ENCODE results near the gene MAN2C1.
"Not testable (repeated sequence)": the region's sequence is repeated elsewhere in the genome, so short reads cannot be mapped to it uniquely, and the experiment has no call there.

Gene MAN2C1

DNA sequence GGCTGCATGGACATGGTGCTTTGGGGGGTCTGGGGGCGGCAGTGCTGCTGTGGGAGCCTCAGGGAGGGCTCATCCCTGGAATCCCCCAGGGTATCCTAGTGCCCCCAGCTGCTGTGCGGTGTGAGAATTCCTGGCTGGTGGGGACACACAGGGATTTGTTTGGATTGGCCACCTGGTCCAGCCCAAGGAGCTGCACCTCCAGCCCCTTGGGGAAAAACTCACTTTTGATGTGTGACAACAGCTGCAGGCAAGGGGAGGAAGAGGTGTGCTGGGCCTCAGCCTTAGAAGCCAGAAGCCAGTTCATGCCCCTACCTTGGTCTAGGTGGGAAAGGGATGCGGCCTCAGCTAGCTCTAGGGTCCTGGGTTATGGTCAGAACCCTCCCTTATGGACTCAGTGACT is 40.9 kb downstream of the MAN2C1 start:
- TF ChIP-seq, protein P1, sequence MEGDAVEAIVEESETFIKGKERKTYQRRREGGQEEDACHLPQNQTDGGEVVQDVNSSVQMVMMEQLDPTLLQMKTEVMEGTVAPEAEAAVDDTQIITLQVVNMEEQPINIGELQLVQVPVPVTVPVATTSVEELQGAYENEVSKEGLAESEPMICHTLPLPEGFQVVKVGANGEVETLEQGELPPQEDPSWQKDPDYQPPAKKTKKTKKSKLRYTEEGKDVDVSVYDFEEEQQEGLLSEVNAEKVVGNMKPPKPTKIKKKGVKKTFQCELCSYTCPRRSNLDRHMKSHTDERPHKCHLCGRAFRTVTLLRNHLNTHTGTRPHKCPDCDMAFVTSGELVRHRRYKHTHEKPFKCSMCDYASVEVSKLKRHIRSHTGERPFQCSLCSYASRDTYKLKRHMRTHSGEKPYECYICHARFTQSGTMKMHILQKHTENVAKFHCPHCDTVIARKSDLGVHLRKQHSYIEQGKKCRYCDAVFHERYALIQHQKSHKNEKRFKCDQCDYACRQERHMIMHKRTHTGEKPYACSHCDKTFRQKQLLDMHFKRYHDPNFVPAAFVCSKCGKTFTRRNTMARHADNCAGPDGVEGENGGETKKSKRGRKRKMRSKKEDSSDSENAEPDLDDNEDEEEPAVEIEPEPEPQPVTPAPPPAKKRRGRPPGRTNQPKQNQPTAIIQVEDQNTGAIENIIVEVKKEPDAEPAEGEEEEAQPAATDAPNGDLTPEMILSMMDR (IDR thresholded peaks at IDR 0.05; ENCODE audit: control insufficient read depth, insufficient read depth, low read depth, low read length, missing control alignments) = no peak
- DNase-seq (ENCODE audit: low read depth) = no peak
- H3K4me3 ChIP-seq (ENCODE audit: control insufficient read depth, low read depth, low read length) = no peak overlapping the region

DNA sequence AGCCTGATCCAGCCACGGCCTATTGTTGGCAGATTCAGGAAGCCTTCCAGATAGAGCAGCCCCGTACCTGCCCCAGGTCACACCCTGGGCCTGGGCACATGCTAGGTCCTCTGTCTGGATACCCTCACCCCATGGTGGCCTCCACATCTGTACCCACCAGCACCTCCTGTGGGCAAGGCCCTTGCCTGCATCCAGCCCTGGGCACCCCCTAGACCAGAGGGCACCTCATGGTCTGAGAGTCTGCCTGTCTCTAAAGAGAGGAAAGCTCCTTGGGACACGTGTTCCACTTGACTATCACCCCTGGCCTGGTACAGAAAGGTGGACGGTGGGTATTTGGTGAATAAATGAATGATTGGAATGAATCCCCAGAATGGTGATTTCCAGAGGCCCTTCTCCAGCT is 41.4 kb downstream of the MAN2C1 start:
- TF ChIP-seq, protein P1 (IDR thresholded peaks at IDR 0.05; ENCODE audit: control insufficient read depth, insufficient read depth, low read depth, low read length, missing control alignments) = no peak
- no peak for DNase-seq (ENCODE audit: low read depth)
- no peak overlapping the region for H3K4me3 ChIP-seq (ENCODE audit: control insufficient read depth, low read depth, low read length)

DNA sequence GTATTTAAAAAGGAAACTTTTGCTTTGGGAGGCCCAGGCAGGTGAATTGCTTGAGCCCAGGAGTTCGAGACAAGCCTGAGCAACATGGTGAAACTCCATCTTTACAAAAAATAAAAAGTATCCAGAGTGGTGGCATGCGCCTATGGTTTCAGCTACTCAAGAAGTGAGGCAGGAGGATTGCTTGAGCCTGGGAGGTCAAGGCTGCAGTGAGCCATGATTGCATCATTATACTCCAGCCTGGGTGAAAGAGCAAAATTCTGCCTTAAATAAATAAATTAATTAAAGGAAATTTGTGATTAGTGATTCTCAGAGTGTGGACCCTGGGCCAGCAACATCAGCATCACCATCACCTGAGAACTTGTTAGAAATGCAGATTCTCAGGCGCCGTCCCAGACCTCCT is 42.5 kb downstream of the MAN2C1 start:
- no peak overlapping the region for H3K4me3 ChIP-seq (ENCODE audit: control insufficient read depth, low read depth, low read length)
- no peak for DNase-seq (ENCODE audit: low read depth)
- TF ChIP-seq, protein P1 (IDR thresholded peaks at IDR 0.05; ENCODE audit: control insufficient read depth, insufficient read depth, low read depth, low read length, missing control alignments) = no peak

DNA sequence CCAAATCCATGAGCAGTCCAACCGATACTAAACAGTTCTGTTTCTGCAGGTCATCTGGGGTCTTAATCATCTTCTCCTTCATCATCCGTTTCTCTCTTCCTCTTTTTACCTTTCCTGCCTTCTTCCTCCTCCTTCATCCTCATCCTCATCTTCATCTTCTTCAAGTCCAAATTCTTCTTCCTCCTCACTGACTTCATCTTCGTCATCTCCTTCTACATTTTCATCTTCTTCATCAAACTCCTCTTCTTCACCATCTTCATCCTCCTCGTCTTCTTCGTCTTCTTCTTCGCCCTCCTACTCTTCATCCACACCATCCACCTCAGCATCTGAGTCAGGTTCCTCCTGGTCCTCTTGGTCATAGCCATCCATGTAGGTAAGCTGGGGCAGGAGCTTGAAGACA is 46.7 kb downstream of the MAN2C1 start:
- TF ChIP-seq, protein P1 (IDR thresholded peaks at IDR 0.05; ENCODE audit: control insufficient read depth, insufficient read depth, low read depth, low read length, missing control alignments) = no peak
- H3K4me3 ChIP-seq (ENCODE audit: control insufficient read depth, low read depth, low read length) = no peak overlapping the region
- no peak for DNase-seq (ENCODE audit: low read depth)

DNA sequence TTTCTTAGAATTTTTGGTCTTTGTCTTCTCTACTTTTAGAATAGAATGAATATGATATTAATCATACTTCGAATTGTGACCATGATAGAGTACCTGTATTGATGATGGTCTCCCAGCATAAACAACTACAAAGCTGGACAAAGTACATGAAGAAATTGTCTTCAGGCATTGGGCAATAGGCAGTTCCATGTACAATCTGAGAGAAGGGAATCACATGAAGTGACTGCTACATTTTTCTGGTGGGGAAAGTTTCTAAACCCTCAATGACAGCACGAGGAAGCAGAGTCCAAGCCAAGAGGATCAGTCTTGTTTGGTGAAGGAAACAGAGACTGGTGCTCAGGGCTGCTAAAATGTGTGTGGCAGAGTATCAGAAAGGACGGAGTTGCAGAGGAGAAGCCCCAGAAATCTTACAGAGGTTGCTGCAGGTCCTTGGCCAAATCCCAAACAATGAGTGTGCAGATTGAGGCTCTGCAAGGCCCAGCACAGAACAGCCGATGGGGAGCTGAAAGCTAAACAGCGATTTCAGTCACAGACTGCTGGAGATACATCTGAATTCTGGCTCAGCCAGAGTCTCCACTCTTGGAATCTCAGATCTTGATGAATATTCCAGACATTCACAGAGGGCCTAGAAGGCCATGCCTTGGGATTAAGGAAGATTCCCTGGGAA is 49.0 kb downstream of the MAN2C1 start:
- not testable (repeated sequence) for DNase-seq (ENCODE audit: low read depth); H3K4me3 ChIP-seq (ENCODE audit: control insufficient read depth, low read depth, low read length)

DNA sequence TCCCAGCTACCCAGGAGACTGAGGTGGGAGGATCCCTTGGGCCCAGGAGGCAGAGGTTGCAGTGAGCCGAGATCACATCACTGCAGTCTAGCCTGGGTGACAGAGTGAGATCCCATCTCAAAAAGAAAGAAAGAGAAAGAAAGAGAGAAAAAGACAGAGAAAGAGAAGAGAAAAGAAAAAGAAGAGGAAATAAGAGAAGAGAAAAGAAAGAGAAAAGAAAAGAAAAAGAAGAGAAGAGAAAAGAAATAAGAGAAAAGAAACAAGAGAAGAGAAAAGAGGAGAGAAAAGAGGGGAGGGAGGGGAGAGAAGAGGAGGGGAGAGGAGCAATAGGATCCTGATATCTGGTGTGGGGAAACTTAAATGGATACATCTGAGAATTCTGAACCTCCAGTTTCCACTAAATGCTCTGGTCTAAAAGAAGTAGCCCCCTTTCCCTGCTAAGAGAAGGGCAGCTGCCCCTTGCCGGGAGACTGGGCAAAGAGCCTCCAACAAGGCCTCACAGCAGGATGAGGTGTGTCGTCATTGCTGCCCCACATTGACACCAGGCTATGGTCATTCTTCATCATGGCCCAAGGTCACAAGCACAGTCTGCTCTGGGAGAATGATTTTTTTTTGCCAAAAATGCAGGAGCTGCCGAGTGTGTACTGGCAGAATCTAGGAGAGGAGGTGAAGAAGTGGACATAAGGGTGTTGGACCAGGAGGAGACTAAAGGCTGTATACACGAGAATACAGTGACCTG is 53.7 kb downstream of the MAN2C1 start:
- DNase-seq (ENCODE audit: low read depth) = no peak
- TF ChIP-seq, protein P1 (IDR thresholded peaks at IDR 0.05; ENCODE audit: control insufficient read depth, insufficient read depth, low read depth, low read length, missing control alignments) = no peak
- H3K4me3 ChIP-seq (ENCODE audit: control insufficient read depth, low read depth, low read length) = no peak overlapping the region

DNA sequence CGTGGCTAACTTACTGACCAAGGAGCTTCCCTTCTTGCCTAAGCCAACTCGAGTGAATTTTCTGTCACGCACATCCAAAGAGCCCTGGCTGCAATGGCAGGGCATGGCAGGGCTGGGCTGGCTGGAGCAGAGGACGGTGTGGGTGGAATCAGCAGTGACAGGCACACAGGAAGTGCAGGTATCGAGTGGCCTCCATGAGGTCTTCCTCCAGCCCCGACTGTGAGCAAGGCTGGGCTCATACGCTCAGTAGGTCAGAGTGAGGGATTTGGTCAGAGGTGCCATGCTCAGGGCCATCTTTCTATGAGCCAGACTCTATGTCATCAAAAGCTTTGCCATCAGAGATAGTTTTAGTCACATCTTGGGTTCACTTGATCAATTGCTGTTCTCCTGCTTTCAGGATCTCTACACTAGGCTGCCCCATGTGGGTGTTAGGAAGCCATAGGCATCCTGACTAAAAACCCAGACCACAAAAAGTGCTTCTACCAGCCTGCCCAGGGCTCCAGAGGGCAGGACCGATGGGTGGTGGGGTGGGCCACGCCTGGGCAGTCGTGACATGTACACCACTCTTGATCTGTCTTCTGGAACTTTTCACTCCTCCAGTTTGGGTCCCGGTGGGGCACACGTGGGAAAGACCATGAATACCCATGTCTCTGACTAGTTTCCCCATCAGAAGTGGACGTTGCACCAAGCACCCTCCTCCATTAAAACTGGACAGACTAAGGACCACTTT is 55.1 kb downstream of the MAN2C1 start:
- no peak overlapping the region for H3K4me3 ChIP-seq (ENCODE audit: control insufficient read depth, low read depth, low read length)
- TF ChIP-seq, protein P1 (IDR thresholded peaks at IDR 0.05; ENCODE audit: control insufficient read depth, insufficient read depth, low read depth, low read length, missing control alignments) = no peak
- no peak for DNase-seq (ENCODE audit: low read depth)

DNA sequence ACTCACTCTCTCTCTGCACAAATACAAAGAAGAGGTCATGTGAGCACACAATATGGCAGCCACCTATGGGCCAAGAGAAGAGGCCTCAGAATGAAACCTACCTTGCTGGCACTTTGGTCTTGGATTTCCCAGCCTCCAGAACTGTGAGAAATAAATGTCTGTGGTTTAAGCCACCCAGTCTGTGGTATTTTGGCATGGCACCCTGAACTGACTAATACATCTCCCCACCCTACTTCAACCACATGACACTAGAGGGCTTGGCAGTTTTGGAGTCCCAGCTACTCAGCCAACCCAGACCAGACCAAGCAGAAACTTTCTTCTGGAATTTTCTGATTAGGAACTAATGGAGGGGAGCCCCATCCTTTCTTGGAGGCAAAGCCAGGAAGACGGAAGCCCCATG is 55.9 kb downstream of the MAN2C1 start:
- H3K4me3 ChIP-seq (ENCODE audit: control insufficient read depth, low read depth, low read length); DNase-seq (ENCODE audit: low read depth): not testable (repeated sequence)
